Measurements from ENCODE around the gene RHOBTB3. TPM values are rescaled to one million over a fixed set of nuclear protein-coding genes. Genes with fewer than 3 reads are reported as not detected.

Gene RHOBTB3
- total RNA-seq, 1 donor from 2014 or later: 73.8 TPM

DNA sequence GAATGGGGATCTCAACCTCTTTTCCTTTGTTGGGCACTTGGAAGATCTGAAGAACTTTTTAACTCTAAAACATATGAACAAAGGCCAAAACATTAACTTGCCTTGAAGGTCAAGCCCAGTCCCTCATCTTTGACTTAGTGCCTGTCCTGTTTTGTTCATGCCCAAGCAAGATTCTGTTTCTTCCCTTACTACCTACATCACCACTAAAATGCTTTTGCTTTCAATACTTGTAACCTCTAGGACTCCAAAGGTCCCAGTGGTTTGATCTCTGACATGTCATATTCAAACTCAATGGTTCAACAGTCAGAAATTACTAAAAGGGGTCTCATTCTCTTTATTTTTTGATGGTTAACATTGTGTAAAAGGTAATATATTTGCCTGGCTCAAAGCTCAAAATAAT, 67.4 kb downstream of the RHOBTB3 start:
- Histone ChIP-seq H3K27me3 (ENCODE audit: insufficient read depth, low read length) (no peaks in the 10 kb centered on the region), H3K9ac (ENCODE audit: low read length) (no peak overlapping the region), H3K36me3 (ENCODE audit: insufficient read depth, low read length) (peaks cover 8% of the 10 kb centered on the region), H3K4me3 (ENCODE audit: insufficient read depth, low read depth, low read length) (no peak overlapping the region), H3K27ac (ENCODE audit: low read depth, low read length) (no peak overlapping the region), H2AFZ (ENCODE audit: low read depth, low read length) (no peak overlapping the region), H3K79me2 (ENCODE audit: insufficient read depth, low read length) (no peaks in the 10 kb centered on the region), H3K4me1 (ENCODE audit: insufficient read depth, low read length) (peaks cover 2% of the 10 kb centered on the region), H3K9me3 (ENCODE audit: insufficient read depth, low read depth, low read length) (no peaks in the 10 kb centered on the region), H4K20me1 (ENCODE audit: insufficient read depth, low read length) (no peaks in the 10 kb centered on the region), H3K4me2 (ENCODE audit: low read length) (no peak overlapping the region)
- no peak for FAIRE-seq
- Mint-ChIP-seq H3K36me3 (ENCODE audit: low read depth, unreplicated experiment) (peaks cover 12% of the 10 kb centered on the region), H3K27me3 (ENCODE audit: low read depth, unreplicated experiment) (no peaks in the 10 kb centered on the region), H3K4me1 (ENCODE audit: low read depth, unreplicated experiment) (peaks cover 20% of the 10 kb centered on the region), H3K27ac (ENCODE audit: unreplicated experiment) (no peak overlapping the region), H3K9me3 (ENCODE audit: unreplicated experiment) (no peaks in the 10 kb centered on the region), H3K4me3 (ENCODE audit: unreplicated experiment) (no peak overlapping the region)
- DNase-seq (ENCODE audit: low read depth): no peak
- TF ChIP-seq EZH2 (IDR thresholded peaks at IDR 0.05; ENCODE audit: insufficient read depth, low read length): no peak

DNA sequence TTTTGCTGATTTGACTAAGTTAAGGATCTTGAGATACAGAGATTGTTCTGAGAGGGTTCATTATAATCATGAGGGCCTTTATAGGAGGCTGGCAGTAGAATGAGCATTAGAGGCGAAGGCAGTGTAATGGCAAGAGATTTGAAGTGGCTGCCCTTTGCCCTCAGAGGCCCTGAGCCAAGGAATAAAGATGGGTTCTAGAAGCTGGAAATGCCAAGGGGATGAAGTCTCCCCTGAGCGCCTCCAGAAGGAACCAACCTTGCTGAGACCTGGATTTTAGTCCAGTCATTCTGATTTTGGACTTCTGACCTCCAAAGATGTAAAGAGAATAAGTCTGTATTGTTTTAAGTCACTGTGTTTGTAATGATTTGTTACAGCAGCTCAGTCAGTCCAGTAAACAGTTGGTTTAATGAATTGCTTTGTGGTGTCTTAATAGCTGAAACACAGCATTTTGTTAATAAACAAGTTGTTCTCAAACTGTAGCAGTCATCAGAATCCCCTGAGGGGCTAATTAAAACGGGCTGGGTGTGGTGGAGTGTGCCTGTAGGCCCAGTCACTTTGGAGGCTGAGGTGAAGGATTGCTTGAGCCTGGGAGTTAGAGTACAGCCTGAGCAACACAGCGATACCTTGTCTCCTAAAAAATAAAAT, 68.2 kb downstream of the RHOBTB3 start:
- H3K27ac Mint-ChIP-seq (ENCODE audit: unreplicated experiment): no peak overlapping the region
- Histone ChIP-seq H2AFZ (ENCODE audit: low read depth, low read length) (no peak overlapping the region), H3K4me2 (ENCODE audit: low read length) (no peak overlapping the region), H3K27me3 (ENCODE audit: insufficient read depth, low read length) (no peaks in the 10 kb centered on the region), H3K27ac (ENCODE audit: low read depth, low read length) (no peak overlapping the region), H4K20me1 (ENCODE audit: insufficient read depth, low read length) (no peaks in the 10 kb centered on the region), H3K79me2 (ENCODE audit: insufficient read depth, low read length) (no peaks in the 10 kb centered on the region), H3K4me1 (ENCODE audit: insufficient read depth, low read length) (no peaks in the 10 kb centered on the region), H3K36me3 (ENCODE audit: insufficient read depth, low read length) (peaks cover 8% of the 10 kb centered on the region), H3K9me3 (ENCODE audit: insufficient read depth, low read depth, low read length) (no peaks in the 10 kb centered on the region), H3K9ac (ENCODE audit: low read length) (no peak overlapping the region), H3K4me3 (ENCODE audit: insufficient read depth, low read depth, low read length) (no peak overlapping the region)
- TF ChIP-seq CTCF (IDR thresholded peaks at IDR 0.05; ENCODE audit: insufficient read depth, low read depth, low read length) (no peak), EZH2 (IDR thresholded peaks at IDR 0.05; ENCODE audit: insufficient read depth, low read length) (no peak)
- H3K9me3 Mint-ChIP-seq (ENCODE audit: unreplicated experiment): peaks cover 2% of the 10 kb centered on the region
- no peaks in the 10 kb centered on the region for H3K27me3 Mint-ChIP-seq (ENCODE audit: low read depth, unreplicated experiment)
- H3K4me1 Mint-ChIP-seq (ENCODE audit: low read depth, unreplicated experiment): peaks cover 15% of the 10 kb centered on the region
- FAIRE-seq: no peak
- H3K4me3 Mint-ChIP-seq (ENCODE audit: unreplicated experiment): no peak overlapping the region
- no peak for DNase-seq (ENCODE audit: low read depth)
- peaks cover 13% of the 10 kb centered on the region for H3K36me3 Mint-ChIP-seq (ENCODE audit: low read depth, unreplicated experiment)

DNA sequence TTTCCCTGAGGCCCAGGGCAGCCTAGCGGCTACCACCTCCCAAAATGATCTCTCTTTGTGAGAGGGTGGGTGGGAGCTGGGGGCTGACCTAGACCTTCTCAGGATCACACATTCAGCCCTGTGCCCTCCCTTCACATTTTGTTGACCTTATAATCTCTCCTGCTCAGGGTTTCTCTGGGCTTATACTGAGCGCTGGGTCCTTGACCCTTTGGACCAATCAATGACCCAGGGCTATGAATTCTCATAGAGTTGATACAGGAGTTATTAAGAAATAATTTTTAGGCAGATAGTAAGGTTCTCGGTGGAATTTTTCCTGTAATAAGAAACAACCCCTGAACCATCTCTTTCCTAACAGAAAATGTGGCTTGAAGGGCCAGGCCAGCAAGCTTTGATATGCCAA, 69.4 kb downstream of the RHOBTB3 start:
- Mint-ChIP-seq H3K4me3 (ENCODE audit: unreplicated experiment) (no peak overlapping the region), H3K9me3 (ENCODE audit: unreplicated experiment) (peaks cover 8% of the 10 kb centered on the region), H3K36me3 (ENCODE audit: low read depth, unreplicated experiment) (peaks cover 18% of the 10 kb centered on the region), H3K4me1 (ENCODE audit: low read depth, unreplicated experiment) (peaks cover 15% of the 10 kb centered on the region), H3K27me3 (ENCODE audit: low read depth, unreplicated experiment) (no peaks in the 10 kb centered on the region), H3K27ac (ENCODE audit: unreplicated experiment) (no peak overlapping the region)
- no peak overlapping the region for H3K27ac ChIP-seq (ENCODE audit: low read depth, low read length)
- peaks cover 2% of the 10 kb centered on the region for H3K9me3 ChIP-seq (ENCODE audit: insufficient read depth, low read depth, low read length)
- no peaks in the 10 kb centered on the region for H3K27me3 ChIP-seq (ENCODE audit: insufficient read depth, low read length)
- no peak overlapping the region for H2AFZ ChIP-seq (ENCODE audit: low read depth, low read length)
- no peak overlapping the region for H3K9ac ChIP-seq (ENCODE audit: low read length)
- H3K79me2 ChIP-seq (ENCODE audit: insufficient read depth, low read length): no peaks in the 10 kb centered on the region
- no peak for FAIRE-seq
- H3K4me2 ChIP-seq (ENCODE audit: low read length): no peak overlapping the region
- no peaks in the 10 kb centered on the region for H4K20me1 ChIP-seq (ENCODE audit: insufficient read depth, low read length)
- H3K4me1 ChIP-seq (ENCODE audit: insufficient read depth, low read length): no peaks in the 10 kb centered on the region
- TF ChIP-seq CTCF (IDR thresholded peaks at IDR 0.05; ENCODE audit: insufficient read depth, low read depth, low read length) (no peak), EZH2 (IDR thresholded peaks at IDR 0.05; ENCODE audit: insufficient read depth, low read length) (no peak)
- H3K36me3 ChIP-seq (ENCODE audit: insufficient read depth, low read length): peaks cover 3% of the 10 kb centered on the region
- no peak for DNase-seq (ENCODE audit: low read depth)
- no peak overlapping the region for H3K4me3 ChIP-seq (ENCODE audit: insufficient read depth, low read depth, low read length)

All from astrocyte (in vitro differentiated cells and primary cell).